Cardiac fibroblast (primary cell): ENCODE measurements around the gene LRMDA.
A peak's percentile ranks its signal among the peaks of the same experiment; 100 is the strongest.

ENCODE experiments used
- DNase-seq, 2 donors: peaks; one replicate each; pipeline versions ENCODE4 v3.0.0 to v3.0.0-alpha.2; 2010; ENCODE audit warnings: low read depth in 2 of 2
- H3K4me3 ChIP-seq, 2 donors: replicated peaks in 1 of 2; 1 replicate in 1 of 2; 2 replicates in 1 of 2; pipeline ENCODE4 v1.5.1; 2011; ENCODE audit warnings: low read depth in 2 of 2, low read length in 2 of 2, mild to moderate bottlenecking in 2 of 2, moderate library complexity in 1 of 2
- CTCF ChIP-seq: IDR thresholded peaks from one replicate; pipeline ENCODE4 v1.5.1; 2011; ENCODE audit warnings: low read depth, mild to moderate bottlenecking, low read length, inconsistent platforms

LRMDA gene

DNA sequence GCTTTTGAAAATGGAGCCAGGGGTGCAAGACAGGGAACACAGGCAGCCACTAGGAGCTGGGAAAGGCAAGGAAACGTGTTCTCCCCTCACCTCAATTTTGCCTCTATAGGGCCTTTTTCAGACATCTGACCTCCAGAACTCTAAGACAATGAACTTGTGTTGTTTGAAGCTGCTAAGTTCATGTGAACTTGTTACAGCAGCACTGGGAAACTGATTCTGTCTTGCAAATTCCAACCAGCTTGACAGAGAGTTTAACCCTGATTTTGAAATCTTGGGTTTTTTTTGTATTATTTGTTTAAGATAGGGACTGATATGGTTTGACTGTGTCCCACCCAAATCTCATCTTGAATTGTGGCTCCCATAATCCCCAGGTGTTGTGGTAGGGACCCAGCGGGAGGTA, 852.9 kb downstream of the LRMDA start:
- DNase-seq, result no peak
- H3K4me3 ChIP-seq, result no peak overlapping the region
- TF ChIP-seq CTCF, result no peak

DNA sequence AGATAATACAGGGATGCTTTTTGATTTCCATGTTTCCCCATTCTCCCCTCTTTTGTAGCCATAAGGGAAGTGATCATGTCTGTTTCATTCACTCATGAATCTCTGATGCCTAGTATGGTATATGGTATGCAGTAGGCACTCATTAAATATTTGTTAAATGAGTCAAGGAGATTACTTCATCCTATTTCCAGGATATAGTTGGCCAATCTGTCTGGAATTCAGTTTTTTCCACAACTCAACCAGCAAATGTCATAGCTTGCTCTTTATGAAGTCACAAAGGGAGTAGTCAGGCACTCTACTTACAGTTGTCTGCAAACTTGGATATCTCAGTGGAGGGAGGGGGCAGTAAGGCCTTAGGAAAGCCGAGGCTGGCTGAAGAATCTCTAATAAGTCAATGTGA, 853.6 kb downstream of the LRMDA start:
- H3K4me3 ChIP-seq, result no peak overlapping the region
- DNase-seq, result peak; percentile 78 to 91
- TF ChIP-seq CTCF, result no peak

- DNase-seq, result no peak
- no peak for TF ChIP-seq CTCF
- no peak overlapping the region for H3K4me3 ChIP-seq
Measured at GRCh38 chr10:76285515-76285914, 854.1 kb downstream of the LRMDA start.

DNA sequence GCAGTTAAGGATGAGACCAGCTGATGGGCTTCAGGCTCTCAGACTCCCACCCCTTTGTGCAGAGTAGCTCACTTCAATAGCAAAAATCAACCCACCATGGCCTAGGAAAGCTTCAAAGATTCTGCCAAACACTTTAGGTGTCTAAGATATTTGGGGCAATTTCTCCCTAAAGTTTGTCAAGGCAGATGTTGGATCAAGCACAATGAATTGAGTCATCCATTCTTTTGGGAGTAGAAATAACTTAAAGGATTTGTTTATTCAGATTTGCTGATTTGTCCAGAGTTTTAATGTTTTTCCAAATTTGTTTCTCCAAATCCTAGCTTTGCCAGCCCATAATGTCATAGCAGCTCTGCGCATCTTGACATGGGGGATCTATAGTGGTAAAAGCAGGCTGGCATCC, 855.1 kb downstream of the LRMDA start:
- TF ChIP-seq CTCF, result no peak
- peak in 1 of 2 donors; percentile 48 for DNase-seq
- H3K4me3 ChIP-seq, result no peak overlapping the region

DNA sequence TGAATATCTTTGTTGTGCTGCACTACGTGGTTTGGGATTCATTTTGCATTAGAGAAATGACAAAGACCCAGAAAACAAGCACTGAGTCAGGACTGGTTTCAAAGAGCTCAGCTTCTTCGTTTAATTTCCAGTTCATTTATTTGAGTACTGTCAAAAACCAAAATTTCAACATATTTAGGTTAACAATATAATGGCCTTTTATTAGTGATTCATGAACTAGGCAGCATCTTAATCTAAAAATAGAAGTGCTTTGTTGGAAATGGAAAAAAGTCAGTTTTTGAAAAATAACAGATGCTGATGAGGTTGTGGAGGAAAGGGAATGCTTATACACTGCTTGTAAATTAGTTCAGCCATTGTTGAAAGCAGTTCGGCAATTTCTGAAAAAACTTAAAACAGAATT, 856.4 kb downstream of the LRMDA start:
- DNase-seq, result peak; percentile 31 to 45
- no peak overlapping the region for H3K4me3 ChIP-seq
- no peak for TF ChIP-seq CTCF

DNA sequence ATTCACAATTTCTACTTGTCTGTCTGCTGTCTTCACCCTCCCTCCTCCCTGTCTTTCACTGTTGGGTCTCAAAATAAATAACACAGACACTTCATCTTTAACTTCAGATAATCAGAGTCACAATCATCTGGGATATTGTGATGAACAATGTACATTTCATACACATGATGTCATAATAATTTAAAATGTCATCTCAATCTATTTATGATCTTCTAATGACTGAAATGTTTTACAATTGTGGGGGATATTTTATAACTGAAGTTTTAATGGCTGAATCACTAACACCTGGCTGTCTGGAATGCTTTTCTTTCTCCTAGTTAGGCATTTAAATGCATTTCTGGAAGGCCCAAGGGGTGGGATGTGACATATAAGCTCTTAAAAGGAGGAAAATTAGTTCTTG, 859.8 kb downstream of the LRMDA start:
- no peak overlapping the region for H3K4me3 ChIP-seq
- no peak for TF ChIP-seq CTCF
- DNase-seq, result no peak

GRCh38 chr10:76291885-76292284, 860.5 kb downstream of the LRMDA start:
- DNase-seq, result no peak
- no peak for TF ChIP-seq CTCF
- H3K4me3 ChIP-seq, result no peak overlapping the region
